ENCODE data around the gene TLK2.

Gene TLK2

DNA sequence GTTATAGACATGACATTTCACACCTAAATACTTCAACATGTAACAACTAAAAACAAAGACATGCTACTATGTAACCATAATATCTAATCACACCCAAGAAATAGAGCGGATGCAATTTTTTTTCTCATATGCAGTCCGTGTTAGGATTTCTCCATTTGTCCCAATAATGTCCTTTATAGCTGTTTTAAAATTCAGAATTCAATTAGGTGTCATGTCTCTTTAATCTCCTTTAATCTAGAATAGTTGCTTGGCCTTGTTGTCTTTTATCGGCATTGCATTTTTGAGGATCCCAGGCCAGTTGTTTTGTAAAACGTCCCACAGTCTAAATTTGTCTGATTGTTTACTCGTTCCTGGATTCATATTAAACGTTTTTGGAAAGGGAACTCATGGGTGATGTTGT, 163.3 kb downstream of the TLK2 start:
- no peaks in the 10 kb centered on the region for H3K9me3 ChIP-seq
- DNase-seq = no peak
- TF ChIP-seq, protein P1, sequence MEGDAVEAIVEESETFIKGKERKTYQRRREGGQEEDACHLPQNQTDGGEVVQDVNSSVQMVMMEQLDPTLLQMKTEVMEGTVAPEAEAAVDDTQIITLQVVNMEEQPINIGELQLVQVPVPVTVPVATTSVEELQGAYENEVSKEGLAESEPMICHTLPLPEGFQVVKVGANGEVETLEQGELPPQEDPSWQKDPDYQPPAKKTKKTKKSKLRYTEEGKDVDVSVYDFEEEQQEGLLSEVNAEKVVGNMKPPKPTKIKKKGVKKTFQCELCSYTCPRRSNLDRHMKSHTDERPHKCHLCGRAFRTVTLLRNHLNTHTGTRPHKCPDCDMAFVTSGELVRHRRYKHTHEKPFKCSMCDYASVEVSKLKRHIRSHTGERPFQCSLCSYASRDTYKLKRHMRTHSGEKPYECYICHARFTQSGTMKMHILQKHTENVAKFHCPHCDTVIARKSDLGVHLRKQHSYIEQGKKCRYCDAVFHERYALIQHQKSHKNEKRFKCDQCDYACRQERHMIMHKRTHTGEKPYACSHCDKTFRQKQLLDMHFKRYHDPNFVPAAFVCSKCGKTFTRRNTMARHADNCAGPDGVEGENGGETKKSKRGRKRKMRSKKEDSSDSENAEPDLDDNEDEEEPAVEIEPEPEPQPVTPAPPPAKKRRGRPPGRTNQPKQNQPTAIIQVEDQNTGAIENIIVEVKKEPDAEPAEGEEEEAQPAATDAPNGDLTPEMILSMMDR (IDR thresholded peaks at IDR 0.05) = no peak
- H3K4me1 ChIP-seq = no peaks in the 10 kb centered on the region
- H3K36me3 ChIP-seq = no peaks in the 10 kb centered on the region
- H3K4me3 ChIP-seq = no peak overlapping the region
- no peak overlapping the region for H3K27ac ChIP-seq
- intact Hi-C loops (cut with DNase I; ENCODE audit: low total_unique reads) = no loop called here
- no peaks in the 10 kb centered on the region for H3K27me3 ChIP-seq

DNA sequence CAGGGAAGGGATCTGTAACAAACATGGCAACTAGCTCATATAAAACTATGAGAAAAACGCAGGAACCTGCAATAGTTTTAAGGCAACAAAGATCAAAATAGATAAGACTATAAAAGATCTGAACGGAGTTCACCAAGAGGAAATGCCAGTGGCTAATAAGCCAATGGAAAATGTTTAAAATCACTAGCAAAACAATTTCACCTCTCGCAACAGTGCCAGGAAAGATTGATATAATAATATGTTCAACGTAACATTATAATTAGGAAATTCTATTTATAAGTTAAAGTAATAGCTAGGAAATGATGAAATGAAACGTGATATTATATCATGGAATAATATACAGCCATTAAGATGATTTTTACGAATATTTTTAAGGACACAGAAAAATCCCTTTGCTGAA, 164.9 kb downstream of the TLK2 start:
- intact Hi-C loops (cut with DNase I; ENCODE audit: low total_unique reads) = no loop called here
- no peaks in the 10 kb centered on the region for H3K27me3 ChIP-seq

DNA sequence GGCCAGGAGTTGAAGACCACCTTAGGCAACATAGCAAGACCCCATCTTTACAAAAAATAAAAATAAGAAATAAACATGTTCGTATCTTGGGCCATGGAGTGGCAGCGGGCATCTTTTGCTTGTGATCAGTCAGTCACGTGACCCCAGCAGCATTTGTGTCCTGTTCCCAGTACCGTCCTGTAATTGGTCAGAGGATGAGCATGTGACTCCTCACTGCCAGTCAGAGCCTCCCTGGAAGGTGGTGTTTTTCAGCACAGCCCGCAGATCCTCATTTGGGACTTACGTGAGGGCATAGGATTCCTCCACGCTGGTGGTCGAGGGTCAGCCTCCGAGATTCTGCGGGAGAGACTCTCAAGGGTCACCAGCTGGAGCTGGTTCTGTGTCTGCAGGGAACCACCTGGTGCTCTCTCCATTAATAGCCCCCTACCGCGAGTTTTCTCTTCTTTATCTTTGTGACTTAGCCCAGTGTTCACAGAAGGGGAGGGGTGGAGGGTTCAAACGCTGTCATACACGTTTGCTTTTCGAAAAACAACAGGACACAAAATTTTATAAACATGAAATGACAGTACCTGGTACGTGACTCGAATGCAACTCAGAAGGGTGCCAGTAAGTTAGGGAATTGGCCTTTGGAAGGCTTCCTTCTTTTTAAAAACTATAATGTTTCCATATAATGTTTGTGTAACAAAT, 166.0 kb downstream of the TLK2 start:
- Histone ChIP-seq H3K27ac (no peak overlapping the region), H3K4me1 (peaks cover 0 to 12% (median 7%) of the 10 kb centered on the region in 4 donors), H3K4me3 (no peak overlapping the region), H3K27me3 (no peaks in the 10 kb centered on the region), H3K9me3 (no peaks in the 10 kb centered on the region), H3K36me3 (no peaks in the 10 kb centered on the region)
- DNase-seq = peak in 1 of 2 donors; percentile 52
- intact Hi-C loops (cut with DNase I; ENCODE audit: low total_unique reads) = no loop called here
- TF ChIP-seq, protein P1 (IDR thresholded peaks at IDR 0.05) = no peak

More for the DNA sequence above, 164.9 kb downstream of the TLK2 start:
- Histone ChIP-seq H3K36me3 (no peaks in the 10 kb centered on the region), H3K27ac (no peak overlapping the region), H3K4me3 (no peak overlapping the region), H3K9me3 (no peaks in the 10 kb centered on the region), H3K4me1 (peaks cover 0 to 6% (median 3%) of the 10 kb centered on the region in 4 donors)
- TF ChIP-seq, protein P1 (IDR thresholded peaks at IDR 0.05) = no peak
- DNase-seq = no peak

DNA sequence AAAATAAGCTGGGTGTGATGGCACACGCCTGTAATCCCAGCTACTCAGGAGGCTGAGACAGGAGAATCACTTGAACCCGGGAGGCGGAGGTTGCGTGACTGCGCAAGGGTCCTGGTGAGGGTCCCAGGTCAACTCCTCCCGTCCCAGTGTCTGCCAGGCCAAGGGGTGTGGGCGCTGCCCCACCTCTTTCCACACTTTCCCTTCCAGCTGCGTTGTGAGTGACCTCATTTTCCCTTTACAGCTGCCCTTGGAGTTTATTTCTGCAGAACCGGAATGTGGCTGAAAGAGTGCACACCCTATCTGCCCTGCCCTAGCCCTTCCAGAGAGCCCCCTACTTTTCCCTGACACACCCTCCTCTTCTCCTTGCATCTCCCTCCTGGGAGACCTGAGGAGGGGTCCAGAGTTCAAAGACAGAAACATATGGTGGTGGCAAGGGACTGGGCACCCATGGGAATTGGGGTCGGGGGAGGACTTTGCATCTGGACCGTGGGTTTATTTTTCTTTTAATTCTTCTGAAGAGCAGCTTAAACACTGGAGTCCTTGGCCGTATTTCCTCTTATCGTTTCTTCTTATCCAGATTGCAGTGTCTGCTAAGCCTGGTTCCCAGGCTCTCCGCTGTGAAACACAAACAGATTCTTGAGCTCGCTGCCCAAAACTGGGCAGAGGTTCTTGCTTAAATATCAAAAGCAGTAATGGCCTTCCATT, 169.8 kb downstream of the TLK2 start:
- H3K27ac ChIP-seq = peak overlapping the region; percentile 38 to 59
- peak in 1 of 2 donors; percentile 61 for DNase-seq
- H3K36me3 ChIP-seq = no peaks in the 10 kb centered on the region
- intact Hi-C loops (cut with DNase I; ENCODE audit: low total_unique reads) = no loop called here
- H3K27me3 ChIP-seq = no peaks in the 10 kb centered on the region
- H3K4me1 ChIP-seq = peaks cover 0 to 26% (median 18%) of the 10 kb centered on the region in 4 donors
- H3K9me3 ChIP-seq = no peaks in the 10 kb centered on the region
- TF ChIP-seq, protein P1 (IDR thresholded peaks at IDR 0.05) = no peak
- H3K4me3 ChIP-seq = no peak overlapping the region

DNA sequence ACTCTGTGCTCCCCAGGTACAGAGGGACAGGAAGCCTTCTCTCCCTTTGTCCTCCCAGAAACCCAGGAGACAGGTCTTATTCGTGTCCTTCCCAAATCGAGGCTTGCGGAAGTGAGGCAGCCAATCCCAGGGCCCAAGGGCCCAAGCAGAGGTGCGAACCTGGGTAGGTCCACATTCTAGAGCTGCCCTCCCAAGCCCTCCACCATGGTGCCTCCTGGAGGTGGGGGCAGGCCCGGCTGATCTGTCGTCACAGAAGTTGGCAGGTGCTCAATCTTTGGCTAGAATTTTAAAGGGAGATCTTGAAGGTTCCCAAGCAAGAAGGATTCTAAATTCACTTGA, 170.3 kb downstream of the TLK2 start:
- Histone ChIP-seq H3K36me3 (no peaks in the 10 kb centered on the region), H3K27ac (peak overlapping the region; percentile 38 to 59), H3K27me3 (no peaks in the 10 kb centered on the region), H3K4me3 (no peak overlapping the region), H3K9me3 (no peaks in the 10 kb centered on the region), H3K4me1 (peaks cover 0 to 31% (median 23%) of the 10 kb centered on the region in 4 donors)
- TF ChIP-seq, protein P1 (IDR thresholded peaks at IDR 0.05) = no peak
- intact Hi-C loops (cut with DNase I; ENCODE audit: low total_unique reads) = no loop called here
- peak in 1 of 2 donors; percentile 43 for DNase-seq
